ENCODE measurements around the gene CFAP74. TPM values are rescaled to one million over a fixed set of nuclear protein-coding genes. Genes with fewer than 3 reads are reported as not detected.
A peak's percentile ranks its signal among the peaks of the same experiment; 100 is the strongest.

Gene CFAP74
- total RNA-seq, 1 donor from 2014 or later = 0.35 TPM

DNA sequence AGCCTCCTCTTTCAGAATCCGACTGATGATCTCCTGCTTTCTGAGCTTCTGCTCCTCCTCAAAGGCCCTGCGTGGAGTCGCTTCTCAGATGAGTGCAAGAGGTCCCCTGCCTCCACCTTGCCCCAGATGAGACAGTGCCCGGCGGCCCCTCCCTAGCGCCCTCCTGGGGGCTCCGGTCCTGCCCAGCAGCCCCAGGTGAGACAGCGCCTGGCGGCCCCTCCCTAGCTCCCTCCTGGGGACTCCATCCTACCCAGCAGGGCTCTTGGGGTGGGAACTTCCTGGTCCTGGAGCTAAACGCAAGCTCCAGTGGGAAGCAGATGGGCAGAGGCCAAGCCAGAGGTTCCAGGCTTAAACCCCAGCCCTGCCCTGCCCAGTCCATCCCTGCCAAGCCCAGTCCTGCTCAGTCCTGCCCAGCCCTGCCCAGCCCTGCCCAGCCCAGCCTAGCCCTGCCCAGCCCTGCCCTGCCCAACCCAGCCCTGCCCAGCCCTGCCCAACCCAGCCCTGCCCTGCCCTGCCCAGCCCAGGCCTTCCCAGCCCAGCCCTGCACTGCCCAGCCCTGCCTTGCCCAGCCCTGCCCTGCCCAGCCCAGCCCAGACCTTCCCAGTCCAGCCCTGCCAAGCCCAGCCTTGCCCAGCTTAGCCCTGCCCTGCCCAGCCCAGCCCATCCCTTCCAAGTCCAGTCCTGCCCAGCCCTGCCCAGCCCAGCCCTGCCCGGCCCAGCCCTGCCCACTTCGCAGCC is 34.6 kb downstream of the CFAP74 start:
- DNase-seq = peak; percentile 62
- no peaks in the 10 kb centered on the region for H3K4me1 ChIP-seq
- H3K4me3 ChIP-seq = no peak overlapping the region
- TF ChIP-seq, protein P1, sequence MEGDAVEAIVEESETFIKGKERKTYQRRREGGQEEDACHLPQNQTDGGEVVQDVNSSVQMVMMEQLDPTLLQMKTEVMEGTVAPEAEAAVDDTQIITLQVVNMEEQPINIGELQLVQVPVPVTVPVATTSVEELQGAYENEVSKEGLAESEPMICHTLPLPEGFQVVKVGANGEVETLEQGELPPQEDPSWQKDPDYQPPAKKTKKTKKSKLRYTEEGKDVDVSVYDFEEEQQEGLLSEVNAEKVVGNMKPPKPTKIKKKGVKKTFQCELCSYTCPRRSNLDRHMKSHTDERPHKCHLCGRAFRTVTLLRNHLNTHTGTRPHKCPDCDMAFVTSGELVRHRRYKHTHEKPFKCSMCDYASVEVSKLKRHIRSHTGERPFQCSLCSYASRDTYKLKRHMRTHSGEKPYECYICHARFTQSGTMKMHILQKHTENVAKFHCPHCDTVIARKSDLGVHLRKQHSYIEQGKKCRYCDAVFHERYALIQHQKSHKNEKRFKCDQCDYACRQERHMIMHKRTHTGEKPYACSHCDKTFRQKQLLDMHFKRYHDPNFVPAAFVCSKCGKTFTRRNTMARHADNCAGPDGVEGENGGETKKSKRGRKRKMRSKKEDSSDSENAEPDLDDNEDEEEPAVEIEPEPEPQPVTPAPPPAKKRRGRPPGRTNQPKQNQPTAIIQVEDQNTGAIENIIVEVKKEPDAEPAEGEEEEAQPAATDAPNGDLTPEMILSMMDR (IDR thresholded peaks at IDR 0.05) = no peak
- ATAC-seq = peak; percentile 58
- no peaks in the 10 kb centered on the region for H3K9me3 ChIP-seq
- intact Hi-C loops (cut with DNase I) = no loop called here
- H3K27me3 ChIP-seq = peaks cover 10% of the 10 kb centered on the region
- no peak overlapping the region for H3K27ac ChIP-seq
- no peaks in the 10 kb centered on the region for H3K36me3 ChIP-seq

DNA sequence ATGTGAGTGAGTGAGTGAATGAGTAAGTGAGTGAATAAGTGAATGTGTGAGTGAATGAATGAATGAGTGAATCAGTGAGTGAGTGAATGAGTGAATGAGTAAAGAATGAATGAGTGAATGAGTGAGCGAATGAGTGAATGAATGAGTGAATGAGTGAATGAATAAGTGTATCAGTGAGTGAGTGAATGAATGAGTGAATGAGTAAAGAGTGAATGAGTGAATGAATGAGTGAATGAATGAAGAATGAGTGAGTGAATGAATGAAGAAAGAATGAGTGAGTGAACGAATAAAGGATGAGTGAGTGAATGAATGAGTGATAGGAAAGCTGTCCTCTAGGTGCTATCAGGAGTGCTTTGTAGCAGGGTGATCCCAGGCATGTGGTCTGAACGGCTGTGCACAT is 35.7 kb downstream of the CFAP74 start:
- ATAC-seq (no peak), DNase-seq (no peak)
- Histone ChIP-seq H3K4me3 (no peak overlapping the region), H3K36me3 (no peaks in the 10 kb centered on the region), H3K27me3 (peaks cover 10% of the 10 kb centered on the region), H3K4me1 (no peaks in the 10 kb centered on the region), H3K27ac (no peak overlapping the region), H3K9me3 (no peaks in the 10 kb centered on the region)
- TF ChIP-seq, protein P1 (IDR thresholded peaks at IDR 0.05) = no peak
- intact Hi-C loops (cut with DNase I) = no loop called here

DNA sequence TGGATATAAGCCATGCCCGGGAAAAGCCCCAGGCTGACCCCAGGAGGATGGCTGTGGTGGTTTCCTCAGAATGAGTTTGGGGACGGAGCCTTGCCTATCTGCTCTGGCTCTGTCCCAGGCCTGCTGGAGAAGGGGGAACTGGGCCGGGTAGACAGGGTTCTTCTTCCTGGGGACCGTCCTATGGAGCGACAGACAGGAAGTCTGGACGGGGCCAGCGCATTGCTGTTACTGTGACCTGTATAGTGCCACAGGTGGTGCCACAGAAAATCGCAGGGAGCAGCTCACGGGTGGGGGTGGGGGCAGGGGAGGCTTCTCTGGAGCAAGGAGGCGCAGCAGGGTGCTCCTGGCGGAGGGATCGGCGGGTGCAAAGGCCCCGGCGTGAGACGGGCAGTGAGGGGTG is 36.4 kb downstream of the CFAP74 start:
- no peak overlapping the region for H3K27ac ChIP-seq
- no peaks in the 10 kb centered on the region for H3K36me3 ChIP-seq
- peaks cover 10% of the 10 kb centered on the region for H3K27me3 ChIP-seq
- DNase-seq (no peak), ATAC-seq (no peak)
- TF ChIP-seq, protein P1 (IDR thresholded peaks at IDR 0.05) = no peak
- intact Hi-C loops (cut with DNase I) = no loop called here
- H3K4me3 ChIP-seq = no peak overlapping the region
- no peaks in the 10 kb centered on the region for H3K4me1 ChIP-seq
- H3K9me3 ChIP-seq = no peaks in the 10 kb centered on the region

DNA sequence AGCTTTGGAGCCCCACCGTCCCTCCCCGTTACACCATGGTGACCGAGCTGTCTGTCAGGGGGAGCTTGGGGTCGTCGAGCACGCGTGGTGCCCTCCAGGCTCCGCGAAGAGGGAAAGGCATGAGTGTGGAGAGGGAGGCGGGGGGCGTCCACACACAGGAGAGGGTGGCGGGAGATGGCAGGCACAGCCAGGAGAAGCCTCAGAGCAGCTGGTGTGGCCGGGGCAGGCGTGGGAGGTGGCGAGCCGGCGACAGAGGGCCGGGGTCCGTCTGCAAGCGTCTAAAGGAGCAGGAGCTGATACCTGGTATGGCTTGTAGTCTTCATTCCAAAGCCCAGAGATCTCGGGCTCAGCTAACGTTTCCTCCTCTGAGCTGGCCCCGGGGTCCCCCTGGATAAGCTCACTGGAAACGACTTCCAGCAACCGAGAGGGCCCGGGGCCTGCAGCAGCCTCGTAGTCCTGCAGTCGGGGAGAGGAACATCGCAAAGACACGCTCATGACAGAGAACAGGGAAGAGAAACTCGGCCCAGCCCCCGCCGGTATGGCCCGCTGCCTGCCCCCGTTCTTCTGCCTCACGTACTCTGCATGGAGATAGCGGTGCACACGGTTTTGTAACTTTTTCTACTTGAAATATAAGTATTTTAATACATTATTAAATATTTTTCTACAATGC is 37.4 kb downstream of the CFAP74 start:
- DNase-seq (no peak), ATAC-seq (no peak)
- Histone ChIP-seq H3K9me3 (no peaks in the 10 kb centered on the region), H3K4me1 (no peaks in the 10 kb centered on the region), H3K36me3 (no peaks in the 10 kb centered on the region), H3K27me3 (peaks cover 10% of the 10 kb centered on the region), H3K4me3 (no peak overlapping the region), H3K27ac (no peak overlapping the region)
- intact Hi-C loops (cut with DNase I) = no loop called here
- TF ChIP-seq, protein P1 (IDR thresholded peaks at IDR 0.05) = no peak

DNA sequence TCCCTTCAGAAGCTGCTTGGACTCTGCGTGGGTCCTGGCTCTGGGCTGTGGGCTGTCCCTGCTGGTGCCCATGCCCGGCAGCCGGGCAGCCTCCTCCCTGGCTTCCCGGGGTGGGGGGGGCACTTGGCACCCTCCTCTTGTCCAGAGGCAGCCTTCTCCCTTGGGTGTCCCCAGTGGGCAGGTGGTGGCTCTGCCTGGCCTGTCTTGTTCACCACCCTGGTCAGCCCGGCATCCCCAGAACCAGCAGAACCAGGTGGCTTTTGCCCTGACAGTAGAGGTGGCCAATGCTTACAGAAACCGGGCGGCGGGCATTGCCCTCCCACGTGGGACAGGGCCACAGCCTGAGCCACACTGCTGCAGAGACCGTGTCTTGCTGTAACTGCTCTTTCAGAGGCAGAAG is 38.0 kb downstream of the CFAP74 start:
- Histone ChIP-seq H3K27me3 (peaks cover 16% of the 10 kb centered on the region), H3K4me1 (no peaks in the 10 kb centered on the region), H3K27ac (no peak overlapping the region), H3K4me3 (no peak overlapping the region), H3K9me3 (no peaks in the 10 kb centered on the region), H3K36me3 (no peaks in the 10 kb centered on the region)
- ATAC-seq (no peak), DNase-seq (no peak)
- intact Hi-C loops (cut with DNase I) = no loop called here
- TF ChIP-seq, protein P1 (IDR thresholded peaks at IDR 0.05) = no peak
